Trophoblast cell (in vitro differentiated cells and primary cell): Measurements from ENCODE around the gene NR2E3.

ENCODE experiments used
- DNase-seq, 2 donors: peaks; one replicate each; pipeline ENCODE4 v3.0.0-alpha.2; 2016
- H2AFZ ChIP-seq: 2 replicates; pipeline ENCODE4 v1.6.1; 2013; ENCODE audit warnings: low read length, moderate library complexity, mild to moderate bottlenecking; ENCODE audit not compliant: insufficient read depth, poor library complexity
- H2AK5ac ChIP-seq: 2 replicates; pipeline ENCODE4 v1.6.1; 2013; ENCODE audit warnings: mild to moderate bottlenecking, low read length
- H2BK120ac ChIP-seq: 2 replicates; pipeline ENCODE4 v1.6.1; 2013; ENCODE audit warnings: low read length, mild to moderate bottlenecking, moderate library complexity; ENCODE audit not compliant: insufficient read depth, poor library complexity
- H2BK12ac ChIP-seq: 2 replicates; pipeline ENCODE4 v1.6.1; 2013; ENCODE audit warnings: mild to moderate bottlenecking, low read length, moderate library complexity
- H2BK5ac ChIP-seq: 2 replicates; pipeline ENCODE4 v1.6.1; 2013; ENCODE audit warnings: low read length, low read depth, moderate library complexity, mild to moderate bottlenecking; ENCODE audit not compliant: poor library complexity
- H3K14ac ChIP-seq: 2 replicates; pipeline ENCODE4 v1.6.1; 2013; ENCODE audit warnings: mild to moderate bottlenecking, low read length
- H3K18ac ChIP-seq: 2 replicates; pipeline ENCODE4 v1.6.1; 2013; ENCODE audit warnings: mild to moderate bottlenecking, low read length
- H3K23ac ChIP-seq: 2 replicates; pipeline ENCODE4 v1.6.1; 2013; ENCODE audit warnings: low read length
- H3K27ac ChIP-seq: 2 replicates; pipeline ENCODE4 v1.5.1; 2013; ENCODE audit warnings: low read depth, mild to moderate bottlenecking, inconsistent platforms, low read length, moderate library complexity
- H3K27me3 ChIP-seq: 2 replicates; pipeline ENCODE4 v1.6.1; 2013; ENCODE audit warnings: inconsistent platforms, mild to moderate bottlenecking, low read length, moderate library complexity; ENCODE audit not compliant: insufficient read depth
- H3K36me3 ChIP-seq, 2 experiments: 1 replicate in 1 of 2; 2 replicates in 1 of 2; pipeline ENCODE4 v1.6.1; 2013; ENCODE audit warnings: low read length in 2 of 2, mild to moderate bottlenecking in 2 of 2, moderate library complexity in 1 of 2; ENCODE audit not compliant: insufficient read depth in 2 of 2, control insufficient read depth in 1 of 2
- H3K4ac ChIP-seq: 2 replicates; pipeline ENCODE4 v1.6.1; 2013; ENCODE audit warnings: low read depth, mild to moderate bottlenecking, low read length, moderate library complexity
- H3K4me1 ChIP-seq, 2 experiments: 1 replicate in 1 of 2; 2 replicates in 1 of 2; pipeline ENCODE4 v1.6.1; 2013; ENCODE audit warnings: low read length in 2 of 2, mild to moderate bottlenecking in 2 of 2, moderate library complexity in 1 of 2; ENCODE audit not compliant: insufficient read depth in 2 of 2, control insufficient read depth in 1 of 2
- H3K4me2 ChIP-seq: 2 replicates; pipeline ENCODE4 v1.6.1; 2013; ENCODE audit warnings: inconsistent platforms, mild to moderate bottlenecking, low read length, moderate library complexity
- H3K4me3 ChIP-seq: 2 replicates; pipeline ENCODE4 v1.5.1; 2013; ENCODE audit warnings: mild to moderate bottlenecking, low read depth, low read length, inconsistent platforms
- H3K79me1 ChIP-seq: one replicate; pipeline ENCODE4 v1.6.1; 2013; ENCODE audit warnings: low read length
- H3K79me2 ChIP-seq: 2 replicates; pipeline ENCODE4 v1.6.1; 2013; ENCODE audit warnings: low read length, mild to moderate bottlenecking; ENCODE audit not compliant: control insufficient read depth, insufficient read depth, poor library complexity
- H3K9ac ChIP-seq: 2 replicates; pipeline ENCODE4 v1.6.1; 2013; ENCODE audit warnings: mild to moderate bottlenecking, low read length
- H3K9me3 ChIP-seq: 2 replicates; pipeline ENCODE4 v1.6.1; 2013; ENCODE audit warnings: low read depth, mild to moderate bottlenecking, control low read depth, inconsistent platforms, low read length; ENCODE audit not compliant: insufficient read depth
- H4K12ac ChIP-seq: 2 replicates; pipeline ENCODE4 v1.6.1; 2013; ENCODE audit warnings: low read depth, mild to moderate bottlenecking, low read length, moderate library complexity
- H4K8ac ChIP-seq: 2 replicates; pipeline ENCODE4 v1.6.1; 2013; ENCODE audit warnings: low read depth, mild to moderate bottlenecking, low read length, moderate library complexity
- H4K91ac ChIP-seq: one replicate; pipeline ENCODE4 v1.6.1; 2013; ENCODE audit warnings: low read depth, mild to moderate bottlenecking, low read length, moderate library complexity
- WGBS: extraction: QIAGEN DNeasy Blood & Tissue Kit; methylation state at CpG from one replicate; pipeline ENCODE4 v1.1.7; 2013; ENCODE audit warnings: missing lambda C conversion rate; ENCODE audit not compliant: insufficient read length, insufficient coverage; ENCODE audit errors: extremely low coverage; 5-methylcytosine and 5-hydroxymethylcytosine counted together

NR2E3 gene

DNA sequence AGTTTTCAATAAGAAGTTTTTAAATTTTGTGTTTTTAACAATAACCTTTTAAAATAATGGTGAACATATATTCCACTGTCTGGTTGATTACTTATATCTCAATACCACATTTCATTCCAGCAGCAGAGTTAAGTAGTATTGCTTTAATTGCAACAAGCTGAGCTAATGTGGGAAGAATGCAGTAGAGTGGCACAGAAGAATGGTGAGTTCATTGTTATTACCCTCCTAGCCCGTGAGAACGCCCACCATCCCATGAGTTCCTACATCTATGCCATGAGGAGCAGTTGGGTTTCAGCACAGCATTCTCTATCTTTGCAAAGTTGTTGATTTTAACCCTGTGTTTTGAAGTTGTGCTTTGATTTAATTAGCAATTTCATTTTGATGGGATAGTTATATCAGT, 17.8 kb upstream of the NR2E3 start:
- H3K4me3 ChIP-seq = no peak overlapping the region
- H3K23ac ChIP-seq = no peak overlapping the region
- no peak overlapping the region for H3K27ac ChIP-seq
- no peak overlapping the region for H2AFZ ChIP-seq
- H3K79me1 ChIP-seq = peaks cover 6% of the 10 kb centered on the region
- H4K12ac ChIP-seq = no peak overlapping the region
- no peak overlapping the region for H4K8ac ChIP-seq
- peaks cover 3% of the 10 kb centered on the region for H3K9me3 ChIP-seq
- H2BK5ac ChIP-seq = no peak overlapping the region
- peaks cover 1% of the 10 kb centered on the region for H3K79me2 ChIP-seq
- H3K14ac ChIP-seq = no peak overlapping the region
- no peak overlapping the region for H4K91ac ChIP-seq
- H3K4ac ChIP-seq = no peak overlapping the region
- no CpG with 5 or more reads among the region's 2 CpGs for WGBS
- peaks cover 5 to 12% of the 10 kb centered on the region in 2 experiments for H3K4me1 ChIP-seq
- no peak overlapping the region for H3K18ac ChIP-seq
- no peaks in the 10 kb centered on the region for H3K27me3 ChIP-seq
- no peak overlapping the region for H2AK5ac ChIP-seq
- H2BK120ac ChIP-seq = no peak overlapping the region
- no peak overlapping the region for H2BK12ac ChIP-seq
- H3K4me2 ChIP-seq = no peak overlapping the region
- H3K36me3 ChIP-seq = no peaks in the 10 kb centered on the region
- H3K9ac ChIP-seq = no peak overlapping the region
- DNase-seq = peak; percentile 66 to 81

- Histone ChIP-seq H2BK120ac (no peak overlapping the region), H3K23ac (no peak overlapping the region), H2AK5ac (no peak overlapping the region), H3K79me2 (no peaks in the 10 kb centered on the region), H3K4me3 (no peak overlapping the region), H3K4me2 (no peak overlapping the region), H3K14ac (no peak overlapping the region), H3K27me3 (no peaks in the 10 kb centered on the region), H4K12ac (no peak overlapping the region), H3K4me1 (no peaks in the 10 kb centered on the region), H4K8ac (no peak overlapping the region), H2BK12ac (no peak overlapping the region), H3K9me3 (no peaks in the 10 kb centered on the region), H4K91ac (no peak overlapping the region), H2BK5ac (no peak overlapping the region), H3K9ac (no peak overlapping the region), H3K18ac (no peak overlapping the region), H3K4ac (no peak overlapping the region), H3K79me1 (no peaks in the 10 kb centered on the region), H3K27ac (no peak overlapping the region), H3K36me3 (no peaks in the 10 kb centered on the region), H2AFZ (no peak overlapping the region)
- WGBS = no CpG with 5 or more reads among the region's 6 CpGs
- DNase-seq = peak in 1 of 2 donors; percentile 18
Observed at GRCh38 chr15:71798641-71799040, 11.7 kb upstream of the NR2E3 start.

- no peaks in the 10 kb centered on the region for H3K9me3 ChIP-seq
- H2BK12ac ChIP-seq = no peak overlapping the region
- no peak overlapping the region for H4K12ac ChIP-seq
- H4K91ac ChIP-seq = no peak overlapping the region
- no peak overlapping the region for H3K14ac ChIP-seq
- H2AFZ ChIP-seq = no peak overlapping the region
- no peaks in the 10 kb centered on the region for H3K36me3 ChIP-seq
- no peak for DNase-seq
- no peak overlapping the region for H3K9ac ChIP-seq
- H4K8ac ChIP-seq = no peak overlapping the region
- no peaks in the 10 kb centered on the region for H3K79me2 ChIP-seq
- no peak overlapping the region for H2BK5ac ChIP-seq
- no peak overlapping the region for H3K4ac ChIP-seq
- no peak overlapping the region for H3K18ac ChIP-seq
- H3K4me1 ChIP-seq = peaks cover 0 to 2% of the 10 kb centered on the region in 2 experiments
- no peak overlapping the region for H3K4me2 ChIP-seq
- H3K27ac ChIP-seq = no peak overlapping the region
- no peak overlapping the region for H2AK5ac ChIP-seq
- H2BK120ac ChIP-seq = no peak overlapping the region
- H3K23ac ChIP-seq = no peak overlapping the region
- no CpG with 5 or more reads among the region's 3 CpGs for WGBS
- H3K27me3 ChIP-seq = no peaks in the 10 kb centered on the region
- H3K4me3 ChIP-seq = no peak overlapping the region
- H3K79me1 ChIP-seq = no peaks in the 10 kb centered on the region
Observed at GRCh38 chr15:71800190-71800589, 10.2 kb upstream of the NR2E3 start.

DNA sequence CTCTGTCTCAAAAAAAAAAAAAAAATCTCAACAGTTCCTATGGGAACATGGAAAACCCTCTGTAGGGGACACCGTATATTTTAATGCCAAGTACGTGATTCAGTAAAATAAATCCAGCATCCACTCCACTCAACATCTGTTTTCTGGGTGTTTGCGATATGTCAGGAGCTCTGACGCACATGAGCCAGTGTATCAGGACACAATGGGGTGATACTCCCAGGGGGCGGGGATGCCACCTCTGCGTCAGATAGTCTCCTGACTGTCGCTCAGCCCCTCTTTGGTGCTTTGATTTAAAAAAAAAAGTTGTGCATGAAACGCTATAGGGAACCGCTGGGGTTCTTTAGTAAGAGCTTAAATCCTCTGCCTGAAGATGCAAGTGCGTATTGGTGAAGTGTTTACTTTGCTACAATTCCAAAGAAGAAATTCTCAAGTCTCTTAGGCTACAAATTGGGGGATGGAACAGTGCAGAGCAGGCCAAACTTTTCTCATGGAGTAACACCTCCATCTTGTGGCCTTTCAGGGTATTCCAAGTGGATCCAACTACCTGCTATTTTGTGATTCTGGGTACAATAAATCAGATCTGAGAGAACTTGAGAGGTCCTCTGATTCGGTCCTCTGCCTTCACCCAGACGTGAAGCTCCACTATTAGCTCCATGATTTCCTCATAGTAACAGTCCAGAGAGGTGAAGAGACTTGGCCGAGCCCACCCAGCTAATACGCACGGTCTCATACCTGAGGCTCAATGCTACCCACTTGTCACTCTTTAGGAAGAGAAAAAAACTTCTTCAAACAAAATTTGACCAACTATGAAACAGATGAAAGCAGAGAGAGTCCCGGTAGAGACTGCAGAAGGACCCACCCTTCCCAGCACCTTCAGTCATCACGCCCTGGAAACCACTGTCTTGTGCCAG, 9.3 kb upstream of the NR2E3 start:
- Histone ChIP-seq H3K18ac (no peak overlapping the region), H3K36me3 (no peaks in the 10 kb centered on the region), H3K79me1 (no peaks in the 10 kb centered on the region), H4K8ac (no peak overlapping the region), H3K4me3 (no peak overlapping the region), H4K91ac (no peak overlapping the region), H3K14ac (no peak overlapping the region), H3K23ac (no peak overlapping the region), H3K9me3 (no peaks in the 10 kb centered on the region), H2BK12ac (no peak overlapping the region), H2BK5ac (no peak overlapping the region), H3K4me1 (peaks cover 0 to 2% of the 10 kb centered on the region in 2 experiments), H4K12ac (no peak overlapping the region), H3K27ac (no peak overlapping the region), H2AFZ (no peak overlapping the region), H2AK5ac (no peak overlapping the region), H3K4ac (no peak overlapping the region), H3K27me3 (no peaks in the 10 kb centered on the region), H3K9ac (no peak overlapping the region), H3K4me2 (no peak overlapping the region), H3K79me2 (no peaks in the 10 kb centered on the region), H2BK120ac (no peak overlapping the region)
- no CpG with 5 or more reads among the region's 17 CpGs for WGBS
- peak; percentile 51 to 83 for DNase-seq
